HG03175 (cell line): ENCODE data around the gene HRH2.
"Not testable (repeated sequence)": the region's sequence is repeated elsewhere in the genome, so short reads cannot be mapped to it uniquely, and the experiment has no call there.

ENCODE experiments used
- ATAC-seq: cut with Tn5 transposase; IDR thresholded peaks from one replicate; pipeline ENCODE4 v1.9.1; 2021; ENCODE audit warnings: mild to moderate bottlenecking, moderate library complexity; ENCODE audit not compliant: unreplicated experiment

HRH2 gene

GRCh38 chr5:175642998-175643397, 14.9 kb upstream of the HRH2 start:
- ATAC-seq = no peak

- no peak for ATAC-seq
Observed at GRCh38 chr5:175646251-175646650, 11.6 kb upstream of the HRH2 start.

GRCh38 chr5:175649967-175650366, 7.9 kb upstream of the HRH2 start:
- no peak for ATAC-seq

GRCh38 chr5:175650430-175651205, 7.3 kb upstream of the HRH2 start:
- ATAC-seq = not testable (repeated sequence)

- peak; percentile 64 for ATAC-seq
Observed at GRCh38 chr5:175652741-175653663, 4.9 kb upstream of the HRH2 start.

- ATAC-seq = no peak
Observed at GRCh38 chr5:175653763-175654162, 4.1 kb upstream of the HRH2 start.

- ATAC-seq = no peak
Observed at GRCh38 chr5:175654339-175654738, 3.5 kb upstream of the HRH2 start.

GRCh38 chr5:175654807-175655206, 3.1 kb upstream of the HRH2 start:
- ATAC-seq = no peak

- ATAC-seq = no peak
Observed at GRCh38 chr5:175655411-175655810, 2.5 kb upstream of the HRH2 start.

- no peak for ATAC-seq
Observed at GRCh38 chr5:175656966-175657365, 905 bp upstream of the HRH2 start.

GRCh38 chr5:175658299-175659145, 651 bp downstream of the HRH2 start:
- ATAC-seq = no peak

- ATAC-seq = no peak
Observed at GRCh38 chr5:175659546-175660253, 1.8 kb downstream of the HRH2 start.

GRCh38 chr5:175663186-175664184, 5.6 kb downstream of the HRH2 start:
- ATAC-seq = no peak

GRCh38 chr5:175664723-175665122, 6.9 kb downstream of the HRH2 start:
- ATAC-seq = no peak

- no peak for ATAC-seq
Observed at GRCh38 chr5:175666216-175666615, 8.3 kb downstream of the HRH2 start.

GRCh38 chr5:175668006-175668405, 10.1 kb downstream of the HRH2 start:
- no peak for ATAC-seq

GRCh38 chr5:175670372-175670771, 12.5 kb downstream of the HRH2 start:
- no peak for ATAC-seq

- no peak for ATAC-seq
Observed at GRCh38 chr5:175671013-175671412, 13.1 kb downstream of the HRH2 start.

- ATAC-seq = no peak
Observed at GRCh38 chr5:175672976-175673648, 15.2 kb downstream of the HRH2 start.
